Measurements from ENCODE around the gene TAS2R16.

DNA sequence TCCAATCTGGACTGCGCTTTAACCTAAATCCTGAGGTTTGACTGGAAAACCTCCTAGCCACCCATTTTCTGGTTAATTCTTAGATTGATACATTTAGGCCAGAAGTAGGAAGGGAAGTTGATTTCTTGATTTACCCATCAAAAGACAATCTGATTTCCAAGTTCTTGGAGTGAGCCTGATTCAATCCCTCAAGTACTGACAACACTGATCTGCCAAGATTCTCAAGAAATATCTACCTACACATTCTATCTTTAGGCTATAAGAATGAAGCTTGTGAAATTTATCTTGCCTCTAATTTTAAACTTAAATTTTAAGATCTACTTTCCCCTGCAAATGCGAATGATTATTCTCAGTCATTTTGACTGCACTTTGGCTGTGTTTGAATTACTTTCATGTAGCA is 5.9 kb downstream of the TAS2R16 start:
- TF ChIP-seq LEF1 (IDR thresholded peaks at IDR 0.05; ENCODE audit: borderline replicate concordance) (no peak), FOXM1 (IDR thresholded peaks at IDR 0.05; ENCODE audit: borderline replicate concordance) (no peak), SUZ12 (IDR thresholded peaks at IDR 0.05) (no peak), TARDBP (IDR thresholded peaks at IDR 0.05) (no peak), ZNF384 (IDR thresholded peaks at IDR 0.05) (no peak), HDGF (IDR thresholded peaks at IDR 0.05; ENCODE audit: borderline replicate concordance) (no peak), SP1 (IDR thresholded peaks at IDR 0.05) (no peak), FOXK2 (IDR thresholded peaks at IDR 0.05) (no peak), FOXA1 (IDR thresholded peaks at IDR 0.05) (no peak), ELF4 (IDR thresholded peaks at IDR 0.05) (no peak), ARNT (IDR thresholded peaks at IDR 0.05) (no peak), BHLHE40 (IDR thresholded peaks at IDR 0.05; ENCODE audit: borderline replicate concordance) (no peak), CTBP1 (IDR thresholded peaks at IDR 0.05; ENCODE audit: borderline replicate concordance) (no peak)
- TF ChIP-seq, protein P1, sequence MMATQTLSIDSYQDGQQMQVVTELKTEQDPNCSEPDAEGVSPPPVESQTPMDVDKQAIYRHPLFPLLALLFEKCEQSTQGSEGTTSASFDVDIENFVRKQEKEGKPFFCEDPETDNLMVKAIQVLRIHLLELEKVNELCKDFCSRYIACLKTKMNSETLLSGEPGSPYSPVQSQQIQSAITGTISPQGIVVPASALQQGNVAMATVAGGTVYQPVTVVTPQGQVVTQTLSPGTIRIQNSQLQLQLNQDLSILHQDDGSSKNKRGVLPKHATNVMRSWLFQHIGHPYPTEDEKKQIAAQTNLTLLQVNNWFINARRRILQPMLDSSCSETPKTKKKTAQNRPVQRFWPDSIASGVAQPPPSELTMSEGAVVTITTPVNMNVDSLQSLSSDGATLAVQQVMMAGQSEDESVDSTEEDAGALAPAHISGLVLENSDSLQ (IDR thresholded peaks at IDR 0.05): no peak
